Lung (tissue), 12 donors: ENCODE data around the gene DGKB. TPM values are rescaled to one million over a fixed set of nuclear protein-coding genes. Genes with fewer than 3 reads are reported as not detected.

Experiments
- ATAC-seq: fragments of 200-7000 bp; cut with Tn5 transposase; one replicate; pipeline ENCODE4 v1.9.1; 2020; ENCODE audit warnings: moderate number of reproducible peaks; ENCODE audit not compliant: insufficient read depth, low FRiP score
- DNase-seq, 3 donors: peaks; one replicate each; pipeline ENCODE4 v3.0.0-alpha.2; 2013 to 2017
- H3K27ac ChIP-seq, 2 donors: one replicate each; pipeline ENCODE4 v1.5.1; 2013; ENCODE audit warnings: mild to moderate bottlenecking in 2 of 2, moderate library complexity in 2 of 2, control low read depth in 1 of 2, inconsistent platforms in 1 of 2, low read depth in 1 of 2, low read length in 1 of 2
- H3K27me3 ChIP-seq, 3 donors: one replicate each; pipeline ENCODE4 v1.5.1; 2013; ENCODE audit warnings: low read length in 2 of 3; ENCODE audit not compliant: control insufficient read depth in 3 of 3, insufficient read depth in 3 of 3
- H3K36me3 ChIP-seq, 4 donors: one replicate each; pipeline ENCODE4 v1.5.1; 2013; ENCODE audit warnings: low read length in 4 of 4, mild to moderate bottlenecking in 1 of 4, moderate library complexity in 1 of 4; ENCODE audit not compliant: control insufficient read depth in 4 of 4, insufficient read depth in 4 of 4
- H3K4me1 ChIP-seq, 5 donors: one replicate each; pipeline ENCODE4 v1.5.1; 2013; ENCODE audit warnings: low read length in 5 of 5, mild to moderate bottlenecking in 2 of 5, moderate library complexity in 1 of 5; ENCODE audit not compliant: control insufficient read depth in 5 of 5, insufficient read depth in 5 of 5
- H3K4me3 ChIP-seq: one replicate; pipeline ENCODE4 v1.5.1; 2013; ENCODE audit warnings: mild to moderate bottlenecking, control low read depth, moderate library complexity
- H3K9ac ChIP-seq, 2 donors: one replicate each; pipeline ENCODE4 v1.5.1; 2013; ENCODE audit warnings: low read length in 2 of 2, control low read depth in 1 of 2; ENCODE audit not compliant: insufficient read depth in 1 of 2
- H3K9me3 ChIP-seq, 4 donors: one replicate each; pipeline ENCODE4 v1.5.1; 2013; ENCODE audit warnings: low read length in 3 of 4, mild to moderate bottlenecking in 1 of 4, moderate library complexity in 1 of 4; ENCODE audit not compliant: control insufficient read depth in 4 of 4, insufficient read depth in 3 of 4
- WGBS, 2 donors: extraction: QIAGEN DNeasy Blood & Tissue Kit; methylation state at CpG; one replicate each; pipeline ENCODE4 v1.1.7; 2013; 5-methylcytosine and 5-hydroxymethylcytosine counted together
- polyA plus RNA-seq, 2 donors: library from polyadenylated mRNA; stranded (reverse); fragments of 200-250 nt; gene quantifications; one replicate each; pipeline ENCODE4 v1.2.1, GENCODE V29; 2013
- total RNA-seq, 2 donors: library from RNA; depleted of rRNA in 1 of 2; stranded (reverse); fragments of >200 nt in 1 of 2; gene quantifications; one replicate each; pipeline ENCODE4 v1.2.1, GENCODE V29; 2014 to 2021
- TF ChIP-seq, protein P1 (sequence below): IDR thresholded peaks from 2 replicates; pipeline ENCODE4 v1.5.1; 2012; ENCODE audit warnings: mild to moderate bottlenecking; ENCODE audit errors: control extremely low read depth, extremely low read depth
- donor health status: control.
- donor health status: control.
- donor health status: Bipolar disorder and iron deficiency.
- donor health status: healthy.
- donor health status: DM: yes; HTN: yes; CAD: no.

Gene DGKB
- total and polyA plus RNA-seq, 4 donors, result under 0.01 to 0.57 (median 0.06) TPM; not detected in 1

DNA sequence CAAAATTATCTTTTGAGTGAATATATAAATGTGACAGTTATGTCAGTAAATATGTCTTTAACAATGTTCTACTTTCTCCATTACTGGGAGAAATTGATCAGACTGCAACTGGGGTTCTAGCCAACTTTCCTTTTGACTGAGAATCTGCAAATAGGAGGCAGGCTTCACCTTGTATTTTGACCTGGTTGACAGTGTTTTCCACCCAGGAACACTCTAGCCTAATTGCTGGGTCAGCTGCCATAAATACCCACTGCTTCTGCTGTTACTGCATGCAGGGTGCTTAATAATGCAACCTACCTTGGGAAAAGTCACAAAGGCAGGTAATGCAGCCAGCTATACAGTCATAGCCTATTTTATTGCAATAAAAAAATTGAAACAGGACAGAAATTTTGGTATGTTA is 319.0 kb downstream of the DGKB start:
- Histone ChIP-seq H3K4me3 (no peak overlapping the region), H3K9ac (no peak overlapping the region), H3K36me3 (no peaks in the 10 kb centered on the region), H3K9me3 (peaks cover 0 to 6% (median 0%) of the 10 kb centered on the region in 4 donors), H3K27ac (no peak overlapping the region), H3K27me3 (no peaks in the 10 kb centered on the region), H3K4me1 (no peaks in the 10 kb centered on the region)
- ATAC-seq, result no peak
- no peak for DNase-seq
- TF ChIP-seq, protein P1, sequence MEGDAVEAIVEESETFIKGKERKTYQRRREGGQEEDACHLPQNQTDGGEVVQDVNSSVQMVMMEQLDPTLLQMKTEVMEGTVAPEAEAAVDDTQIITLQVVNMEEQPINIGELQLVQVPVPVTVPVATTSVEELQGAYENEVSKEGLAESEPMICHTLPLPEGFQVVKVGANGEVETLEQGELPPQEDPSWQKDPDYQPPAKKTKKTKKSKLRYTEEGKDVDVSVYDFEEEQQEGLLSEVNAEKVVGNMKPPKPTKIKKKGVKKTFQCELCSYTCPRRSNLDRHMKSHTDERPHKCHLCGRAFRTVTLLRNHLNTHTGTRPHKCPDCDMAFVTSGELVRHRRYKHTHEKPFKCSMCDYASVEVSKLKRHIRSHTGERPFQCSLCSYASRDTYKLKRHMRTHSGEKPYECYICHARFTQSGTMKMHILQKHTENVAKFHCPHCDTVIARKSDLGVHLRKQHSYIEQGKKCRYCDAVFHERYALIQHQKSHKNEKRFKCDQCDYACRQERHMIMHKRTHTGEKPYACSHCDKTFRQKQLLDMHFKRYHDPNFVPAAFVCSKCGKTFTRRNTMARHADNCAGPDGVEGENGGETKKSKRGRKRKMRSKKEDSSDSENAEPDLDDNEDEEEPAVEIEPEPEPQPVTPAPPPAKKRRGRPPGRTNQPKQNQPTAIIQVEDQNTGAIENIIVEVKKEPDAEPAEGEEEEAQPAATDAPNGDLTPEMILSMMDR, result no peak

DNA sequence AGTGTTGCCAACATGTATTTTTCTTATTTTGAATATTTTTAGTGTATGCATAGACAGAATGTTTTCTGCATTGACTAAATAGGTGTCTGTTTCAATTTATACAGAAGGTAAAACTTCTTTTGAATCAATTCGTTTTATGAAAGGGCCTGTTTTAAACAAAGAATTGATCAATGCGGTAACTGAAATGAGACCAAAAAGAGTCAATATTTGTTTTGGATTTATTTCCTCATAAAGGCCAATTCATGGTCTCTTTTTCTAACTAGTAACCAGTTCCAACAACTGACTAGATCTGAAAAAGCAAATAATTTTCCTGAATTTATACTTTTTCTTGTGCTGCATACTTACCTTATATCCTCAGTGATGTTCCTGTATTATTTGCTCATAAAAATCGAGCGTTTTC is 320.5 kb downstream of the DGKB start:
- Histone ChIP-seq H3K27me3 (no peaks in the 10 kb centered on the region), H3K9ac (no peak overlapping the region), H3K4me3 (no peak overlapping the region), H3K9me3 (peaks cover 0 to 6% (median 0%) of the 10 kb centered on the region in 4 donors), H3K27ac (no peak overlapping the region), H3K4me1 (no peaks in the 10 kb centered on the region), H3K36me3 (no peaks in the 10 kb centered on the region)
- WGBS, 2 donors, result 70 to 82% methylated on average over 4 of the region's 4 CpGs
- ATAC-seq (no peak), DNase-seq (no peak)
- TF ChIP-seq, protein P1, result no peak

DNA sequence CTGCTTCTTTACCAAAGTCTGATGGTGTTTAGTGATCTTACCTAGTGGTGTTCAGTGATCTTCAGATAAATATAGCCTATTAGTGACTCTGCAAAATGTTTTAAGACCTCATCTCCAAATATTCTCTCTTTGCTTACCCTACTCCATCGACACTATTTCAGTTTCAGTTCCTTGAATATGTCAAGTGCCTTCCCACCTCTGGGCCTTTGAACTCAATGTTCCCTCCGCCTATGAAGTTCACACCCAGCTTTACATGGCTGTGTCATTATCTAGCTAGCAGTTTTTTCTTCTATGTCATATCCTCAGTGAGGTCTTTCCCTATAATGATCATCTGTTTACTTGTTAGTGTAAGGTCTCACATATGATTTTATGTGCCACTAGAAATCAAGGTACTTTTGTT is 322.6 kb downstream of the DGKB start:
- Histone ChIP-seq H3K27me3 (no peaks in the 10 kb centered on the region), H3K4me3 (no peak overlapping the region), H3K9me3 (no peaks in the 10 kb centered on the region), H3K4me1 (no peaks in the 10 kb centered on the region), H3K9ac (no peak overlapping the region), H3K36me3 (no peaks in the 10 kb centered on the region), H3K27ac (no peak overlapping the region)
- TF ChIP-seq, protein P1, result no peak
- 61 to 63% methylated on average over 2 of the region's 2 CpGs for WGBS, 2 donors
- no peak for ATAC-seq
- DNase-seq, result no peak

DNA sequence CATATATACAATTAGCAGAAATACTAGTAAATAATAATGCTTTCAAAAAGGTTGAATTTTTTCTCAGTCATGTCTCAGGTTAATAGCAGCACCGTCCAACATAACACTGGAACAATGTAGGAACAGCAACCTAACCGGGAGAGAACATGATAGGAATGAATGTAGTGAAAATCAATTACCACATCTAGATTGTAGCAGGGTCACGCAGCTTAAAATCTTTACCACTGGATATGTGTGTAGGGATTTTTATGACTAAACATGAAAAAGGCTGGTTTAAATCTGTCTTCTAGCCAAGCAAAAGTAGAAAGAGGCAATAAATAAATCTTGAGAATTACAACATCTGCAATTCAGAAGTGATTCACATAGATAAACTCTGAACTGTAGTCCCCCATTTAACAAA is 326.0 kb downstream of the DGKB start:
- no peak for DNase-seq
- no peak for ATAC-seq
- Histone ChIP-seq H3K4me1 (no peaks in the 10 kb centered on the region), H3K4me3 (no peak overlapping the region), H3K9me3 (no peaks in the 10 kb centered on the region), H3K27me3 (no peaks in the 10 kb centered on the region), H3K27ac (no peak overlapping the region), H3K36me3 (no peaks in the 10 kb centered on the region), H3K9ac (no peak overlapping the region)
- TF ChIP-seq, protein P1, result no peak
- 90 to 91% methylated on average over 3 of the region's 3 CpGs for WGBS, 2 donors
